ENCODE measurements around the gene NCL. TPM values are rescaled to one million over a fixed set of nuclear protein-coding genes. Genes with fewer than 3 reads are reported as not detected.

NCL gene
- total RNA-seq, 2 donors from 2014 or later: 385 to 428 TPM

DNA sequence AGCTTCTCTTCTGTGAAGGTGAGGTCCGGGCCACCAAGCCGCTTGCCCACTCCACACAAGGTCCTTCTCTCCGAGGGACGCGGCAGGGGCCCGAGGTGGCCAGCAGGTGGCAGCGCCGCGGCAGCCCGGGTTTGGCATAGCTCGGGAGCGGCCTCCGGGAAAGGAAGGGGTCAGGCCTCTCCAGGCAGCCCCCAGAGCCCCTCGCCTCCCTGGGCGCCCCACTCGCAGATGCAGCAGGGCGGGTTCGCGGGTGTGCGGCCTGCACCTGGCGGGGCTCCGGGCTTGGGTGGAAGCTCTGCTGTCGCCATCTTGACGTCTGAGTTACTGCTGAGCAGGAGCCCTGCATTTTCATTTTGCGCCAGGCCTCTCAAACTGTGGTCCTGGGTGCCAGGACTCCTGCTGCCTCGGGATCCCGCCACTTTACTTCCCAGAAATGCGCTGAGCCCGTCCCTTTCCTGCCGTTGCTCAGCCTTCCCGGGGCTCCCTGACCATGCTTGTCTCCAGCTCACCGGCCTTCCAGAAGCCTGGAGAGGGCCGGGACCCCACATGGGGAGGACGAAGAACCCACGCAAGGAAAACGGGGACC, 18.6 kb upstream of the NCL start:
- ATAC-seq: peak; percentile 84
- H3K36me3 Mint-ChIP-seq (ENCODE audit: low read depth): no peaks in the 10 kb centered on the region
- H3K4me3 Mint-ChIP-seq: peak overlapping the region; percentile 86
- no peaks in the 10 kb centered on the region for H3K9me3 ChIP-seq (ENCODE audit: control insufficient read depth, low read length, poor library complexity, severe bottlenecking)
- H3K4me1 Mint-ChIP-seq: peaks cover 16% of the 10 kb centered on the region
- peak overlapping the region; percentile 89 for H3K27ac Mint-ChIP-seq
- H3K27me3 Mint-ChIP-seq: peaks cover 4% of the 10 kb centered on the region
- DNase-seq: peak; percentile 55 to 66 (median 63)

- Mint-ChIP-seq H3K27ac (no peak overlapping the region), H3K4me1 (peaks cover 14% of the 10 kb centered on the region), H3K4me3 (no peak overlapping the region), H3K36me3 (ENCODE audit: low read depth) (no peaks in the 10 kb centered on the region), H3K27me3 (no peaks in the 10 kb centered on the region)
- DNase-seq (no peak), ATAC-seq (no peak)
- no peaks in the 10 kb centered on the region for H3K9me3 ChIP-seq (ENCODE audit: control insufficient read depth, low read length, poor library complexity, severe bottlenecking)
Measured at GRCh38 chr2:231480781-231481180, 16.5 kb upstream of the NCL start.

DNA sequence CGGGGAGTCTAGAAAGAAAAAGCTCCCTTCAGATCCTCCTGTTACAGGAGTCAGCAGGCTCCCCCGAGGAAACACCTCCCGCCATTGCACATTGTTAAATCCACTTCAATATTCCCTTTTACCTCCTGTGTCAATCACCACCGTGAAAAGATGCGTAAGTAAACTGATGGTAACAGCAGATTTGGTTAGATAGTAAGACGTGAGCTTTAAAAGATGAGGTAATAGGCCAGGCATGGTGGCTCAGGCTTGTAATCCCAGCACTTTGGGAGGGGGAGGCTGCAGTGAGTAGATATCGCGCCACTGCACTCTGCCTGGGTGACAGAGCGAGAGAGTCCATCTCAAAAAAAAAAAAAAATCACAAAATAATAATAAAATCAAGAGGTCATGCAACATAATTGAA, 15.2 kb upstream of the NCL start:
- Mint-ChIP-seq H3K4me3 (no peak overlapping the region), H3K4me1 (peaks cover 14% of the 10 kb centered on the region), H3K36me3 (ENCODE audit: low read depth) (no peaks in the 10 kb centered on the region), H3K27ac (no peak overlapping the region), H3K27me3 (no peaks in the 10 kb centered on the region)
- no peak for DNase-seq
- no peaks in the 10 kb centered on the region for H3K9me3 ChIP-seq (ENCODE audit: control insufficient read depth, low read length, poor library complexity, severe bottlenecking)
- ATAC-seq: no peak

- H3K4me3 Mint-ChIP-seq: no peak overlapping the region
- no peaks in the 10 kb centered on the region for H3K9me3 ChIP-seq (ENCODE audit: control insufficient read depth, low read length, poor library complexity, severe bottlenecking)
- H3K27ac Mint-ChIP-seq: no peak overlapping the region
- H3K27me3 Mint-ChIP-seq: no peaks in the 10 kb centered on the region
- peaks cover 7% of the 10 kb centered on the region for H3K4me1 Mint-ChIP-seq
- peaks cover 3% of the 10 kb centered on the region for H3K36me3 Mint-ChIP-seq (ENCODE audit: low read depth)
- no peak for ATAC-seq
- DNase-seq: no peak
Measured at GRCh38 chr2:231476920-231477319, 12.6 kb upstream of the NCL start.

- H3K36me3 Mint-ChIP-seq (ENCODE audit: low read depth): peaks cover 3% of the 10 kb centered on the region
- H3K27me3 Mint-ChIP-seq: no peaks in the 10 kb centered on the region
- H3K4me1 Mint-ChIP-seq: peaks cover 6% of the 10 kb centered on the region
- H3K27ac Mint-ChIP-seq: no peak overlapping the region
- no peak for DNase-seq
- ATAC-seq: no peak
- no peaks in the 10 kb centered on the region for H3K9me3 ChIP-seq (ENCODE audit: control insufficient read depth, low read length, poor library complexity, severe bottlenecking)
- H3K4me3 Mint-ChIP-seq: no peak overlapping the region
Measured at GRCh38 chr2:231475965-231476364, 11.7 kb upstream of the NCL start.

- Mint-ChIP-seq H3K27ac (no peak overlapping the region), H3K27me3 (no peaks in the 10 kb centered on the region), H3K36me3 (ENCODE audit: low read depth) (peaks cover 3% of the 10 kb centered on the region), H3K4me3 (no peak overlapping the region), H3K4me1 (peaks cover 9% of the 10 kb centered on the region)
- no peak for ATAC-seq
- no peak for DNase-seq
- H3K9me3 ChIP-seq (ENCODE audit: control insufficient read depth, low read length, poor library complexity, severe bottlenecking): no peaks in the 10 kb centered on the region
Measured at GRCh38 chr2:231472816-231473215, 8.5 kb upstream of the NCL start.

DNA sequence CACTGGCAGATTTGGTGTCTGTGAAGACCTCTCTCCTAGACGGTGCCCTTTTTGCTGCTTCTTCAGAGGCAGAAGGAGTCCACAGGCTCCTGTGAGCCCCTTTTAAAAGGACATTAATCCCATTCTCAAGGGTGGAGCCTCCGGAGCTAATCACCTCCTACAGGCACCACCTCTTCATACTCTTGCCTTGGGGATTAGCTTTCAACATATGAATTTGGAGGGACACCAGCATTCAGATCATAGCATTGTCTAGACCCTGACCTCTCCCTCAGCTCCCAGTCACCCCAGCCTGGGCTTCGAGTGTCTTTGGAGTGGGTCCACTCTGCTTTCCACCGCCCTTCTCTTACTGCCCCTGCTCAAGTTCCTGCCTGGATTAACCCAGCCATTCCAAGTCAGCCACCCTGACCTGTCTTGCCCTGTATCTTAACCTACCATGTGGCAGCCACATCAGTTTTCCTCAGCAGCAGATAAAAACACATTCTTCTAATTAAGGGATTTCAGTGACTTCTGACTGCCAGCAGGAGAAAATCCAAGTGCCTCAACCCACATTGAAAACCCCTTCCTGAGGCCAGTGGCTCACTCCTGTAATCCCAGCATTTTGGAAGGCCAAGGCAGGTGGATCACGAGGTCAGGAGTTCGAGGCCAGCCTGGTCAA, 6.1 kb upstream of the NCL start:
- no peaks in the 10 kb centered on the region for H3K27me3 Mint-ChIP-seq
- DNase-seq (no peak), ATAC-seq (no peak)
- no peak overlapping the region for H3K27ac Mint-ChIP-seq
- H3K4me1 Mint-ChIP-seq: peaks cover 9% of the 10 kb centered on the region
- no peaks in the 10 kb centered on the region for H3K9me3 ChIP-seq (ENCODE audit: control insufficient read depth, low read length, poor library complexity, severe bottlenecking)
- peaks cover 3% of the 10 kb centered on the region for H3K36me3 Mint-ChIP-seq (ENCODE audit: low read depth)
- no peak overlapping the region for H3K4me3 Mint-ChIP-seq

GRCh38 chr2:231469583-231469950, 5.3 kb upstream of the NCL start:
- Mint-ChIP-seq H3K27me3 (no peaks in the 10 kb centered on the region), H3K27ac (no peak overlapping the region), H3K36me3 (ENCODE audit: low read depth) (peaks cover 3% of the 10 kb centered on the region), H3K4me3 (no peak overlapping the region), H3K4me1 (peaks cover 12% of the 10 kb centered on the region)
- ATAC-seq (no peak), DNase-seq (no peak)
- no peaks in the 10 kb centered on the region for H3K9me3 ChIP-seq (ENCODE audit: control insufficient read depth, low read length, poor library complexity, severe bottlenecking)

DNA sequence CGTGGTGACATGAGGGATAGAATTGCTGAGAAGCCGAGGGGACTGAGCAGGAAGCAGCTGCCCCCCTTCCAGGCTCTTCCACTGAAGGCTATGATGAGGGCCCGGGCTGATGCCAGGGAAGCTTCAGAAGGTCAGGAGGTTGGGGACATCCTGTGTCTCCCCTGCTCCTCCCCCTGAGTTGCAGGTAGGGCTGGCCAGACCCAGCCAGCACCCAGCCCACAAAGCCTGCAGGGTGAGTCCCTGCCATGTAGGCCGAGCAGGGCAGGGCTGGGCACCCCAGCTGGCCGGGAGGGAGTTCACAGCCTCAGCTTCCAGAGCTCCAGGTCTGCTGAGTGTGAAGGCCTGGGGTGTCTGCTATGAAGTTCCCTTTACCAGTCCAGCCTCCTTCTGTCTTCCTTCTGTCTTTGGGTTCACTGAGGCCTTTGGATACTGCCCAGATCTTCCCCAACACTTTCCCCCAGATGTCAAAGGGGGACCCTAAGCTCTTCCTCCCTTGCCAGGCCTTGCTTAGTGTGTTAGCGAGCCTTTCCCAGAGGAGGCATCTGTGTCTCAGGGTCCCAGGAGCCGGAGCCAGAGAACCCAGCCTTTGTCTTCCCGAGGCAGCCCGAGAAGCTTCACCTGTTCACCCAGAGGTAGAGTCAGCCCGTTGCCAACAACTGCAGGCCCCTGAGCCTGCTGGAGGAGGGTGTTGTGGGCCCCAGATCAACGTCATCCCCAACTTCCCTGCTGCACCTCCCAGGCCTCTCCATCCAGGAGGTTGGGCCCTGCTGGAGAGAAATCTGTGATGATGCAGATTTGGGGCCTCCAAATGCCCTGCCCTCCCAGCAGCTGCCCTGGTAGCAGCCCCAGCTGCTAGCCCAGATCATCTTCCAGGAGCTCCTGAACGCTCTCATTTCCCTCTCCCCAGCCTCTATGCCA, 3.6 kb upstream of the NCL start:
- peaks cover 22% of the 10 kb centered on the region for H3K4me1 Mint-ChIP-seq
- no peak overlapping the region for H3K4me3 Mint-ChIP-seq
- ATAC-seq (no peak), DNase-seq (no peak)
- H3K9me3 ChIP-seq (ENCODE audit: control insufficient read depth, low read length, poor library complexity, severe bottlenecking): no peaks in the 10 kb centered on the region
- H3K27me3 Mint-ChIP-seq: no peaks in the 10 kb centered on the region
- H3K36me3 Mint-ChIP-seq (ENCODE audit: low read depth): peaks cover 9% of the 10 kb centered on the region
- peak overlapping the region; percentile 54 for H3K27ac Mint-ChIP-seq

DNA sequence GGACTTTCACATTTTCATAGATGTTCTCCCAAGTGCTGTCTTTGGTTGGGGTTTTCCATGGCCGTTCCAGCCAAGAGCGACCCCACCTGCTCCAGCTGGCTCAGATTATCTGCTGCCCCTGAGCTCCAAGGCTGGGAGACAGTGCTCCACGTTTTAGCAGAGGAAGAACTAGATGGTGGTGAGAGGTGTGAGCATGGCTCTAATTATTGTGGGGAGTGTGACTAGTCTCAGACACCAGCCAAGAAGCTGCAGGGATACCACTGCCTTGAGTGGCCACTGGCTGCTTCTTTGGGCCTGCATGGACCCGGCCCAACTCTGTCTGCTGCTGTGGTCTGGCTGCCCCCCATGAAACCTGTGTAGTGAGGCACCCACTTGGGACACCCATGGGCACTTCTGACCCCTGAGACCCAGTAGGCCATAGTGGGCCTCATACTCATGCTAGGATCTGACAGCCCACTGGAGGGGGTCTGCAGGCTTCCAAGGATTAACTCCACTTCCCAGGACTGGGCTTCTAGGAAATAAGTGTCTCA, 2.8 kb upstream of the NCL start:
- Mint-ChIP-seq H3K27me3 (no peaks in the 10 kb centered on the region), H3K36me3 (ENCODE audit: low read depth) (peaks cover 5% of the 10 kb centered on the region), H3K27ac (peak overlapping the region; percentile 60), H3K4me3 (peak overlapping the region; percentile 15), H3K4me1 (peaks cover 28% of the 10 kb centered on the region)
- DNase-seq: no peak
- H3K9me3 ChIP-seq (ENCODE audit: control insufficient read depth, low read length, poor library complexity, severe bottlenecking): no peaks in the 10 kb centered on the region
- ATAC-seq: no peak

DNA sequence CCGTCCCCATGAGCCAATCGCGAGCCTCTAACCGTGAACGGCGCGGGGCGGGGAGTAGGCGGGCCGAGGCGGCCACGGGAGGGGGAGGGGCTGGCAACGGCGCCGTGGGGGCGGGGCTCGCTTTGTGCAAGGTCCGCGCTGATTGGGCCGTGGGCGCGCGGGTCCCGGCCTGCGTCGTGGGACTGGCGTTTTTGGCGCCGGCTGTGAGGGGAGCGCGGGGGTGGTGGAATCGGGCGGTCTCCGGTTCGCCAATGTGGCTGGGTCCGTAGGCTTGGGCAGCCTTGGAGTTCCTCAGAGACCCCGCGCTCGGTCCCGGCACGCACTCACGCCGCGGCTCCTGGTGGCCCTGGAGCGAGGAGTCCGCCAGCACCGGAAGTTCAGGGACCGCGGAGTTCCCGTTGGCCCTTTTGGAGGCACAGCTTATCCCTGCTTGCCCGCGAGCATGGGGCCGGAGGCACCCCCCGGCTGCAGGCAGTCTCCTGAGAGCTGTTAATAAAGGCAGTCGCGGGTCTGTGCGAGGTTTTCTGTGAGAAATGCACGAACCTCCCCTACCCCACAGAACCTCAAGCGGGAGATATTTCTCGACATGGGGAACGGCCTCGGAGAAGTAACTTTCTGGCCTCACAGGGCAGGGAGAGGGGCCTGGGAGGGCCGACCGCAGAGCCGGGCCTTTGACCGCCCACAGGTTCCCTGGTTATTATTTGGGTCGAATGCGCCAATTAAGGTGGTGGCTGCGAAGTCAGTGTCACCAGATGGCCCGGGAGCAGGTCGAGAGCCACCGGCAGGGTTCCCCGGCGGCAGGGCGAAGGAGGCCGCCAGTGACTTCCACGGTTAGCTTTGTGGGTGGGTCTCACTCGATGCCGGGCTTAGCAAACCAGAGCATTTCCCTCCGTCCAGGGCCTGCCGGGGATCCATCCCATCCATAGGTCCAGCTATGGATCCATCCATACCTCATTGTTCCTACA, 574 bp upstream of the NCL start:
- Mint-ChIP-seq H3K4me1 (peaks cover 45% of the 10 kb centered on the region), H3K4me3 (peak overlapping the region; percentile 91), H3K27ac (peak overlapping the region; percentile 96), H3K27me3 (no peaks in the 10 kb centered on the region), H3K36me3 (ENCODE audit: low read depth) (peaks cover 17% of the 10 kb centered on the region)
- peak; percentile 88 for ATAC-seq
- peak; percentile 95 to 99 (median 97) for DNase-seq
- H3K9me3 ChIP-seq (ENCODE audit: control insufficient read depth, low read length, poor library complexity, severe bottlenecking): no peaks in the 10 kb centered on the region

GRCh38 chr2:231462729-231463465, 1.4 kb downstream of the NCL start:
- peak overlapping the region; percentile 96 for H3K27ac Mint-ChIP-seq
- H3K9me3 ChIP-seq (ENCODE audit: control insufficient read depth, low read length, poor library complexity, severe bottlenecking): no peaks in the 10 kb centered on the region
- peaks cover 20% of the 10 kb centered on the region for H3K36me3 Mint-ChIP-seq (ENCODE audit: low read depth)
- H3K27me3 Mint-ChIP-seq: no peaks in the 10 kb centered on the region
- no peak for DNase-seq
- H3K4me1 Mint-ChIP-seq: peaks cover 43% of the 10 kb centered on the region
- ATAC-seq: no peak
- H3K4me3 Mint-ChIP-seq: peak overlapping the region; percentile 91
